ENCODE results near the gene TENT5C. TPM values are rescaled to one million over a fixed set of nuclear protein-coding genes. Genes with fewer than 3 reads are reported as not detected.

TENT5C gene
- total RNA-seq, 1 experiment from 2014 or later, result 1.4 TPM

DNA sequence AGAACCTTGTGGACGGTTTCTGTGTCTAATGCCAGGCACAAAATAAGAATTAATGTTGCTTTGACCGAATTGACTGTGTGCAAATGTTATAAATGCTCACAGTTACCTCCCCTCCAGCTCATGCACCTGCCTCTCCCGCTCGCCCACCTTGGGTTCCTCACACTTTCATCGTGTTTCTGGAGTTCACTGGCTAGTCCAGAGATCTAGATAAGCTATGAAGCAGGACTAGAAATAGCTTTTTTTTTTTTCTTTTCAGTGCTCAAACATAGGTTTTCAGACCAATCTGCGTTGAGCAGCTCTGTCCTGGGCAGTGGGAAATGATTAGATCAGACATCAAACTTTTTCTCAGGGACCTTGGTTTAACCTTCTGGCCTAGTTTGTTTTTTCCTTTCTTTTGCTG is 11.1 kb downstream of the TENT5C start (continued):
- no peak for TF ChIP-seq SP1 (IDR thresholded peaks at IDR 0.05; ENCODE audit: low read depth)

DNA sequence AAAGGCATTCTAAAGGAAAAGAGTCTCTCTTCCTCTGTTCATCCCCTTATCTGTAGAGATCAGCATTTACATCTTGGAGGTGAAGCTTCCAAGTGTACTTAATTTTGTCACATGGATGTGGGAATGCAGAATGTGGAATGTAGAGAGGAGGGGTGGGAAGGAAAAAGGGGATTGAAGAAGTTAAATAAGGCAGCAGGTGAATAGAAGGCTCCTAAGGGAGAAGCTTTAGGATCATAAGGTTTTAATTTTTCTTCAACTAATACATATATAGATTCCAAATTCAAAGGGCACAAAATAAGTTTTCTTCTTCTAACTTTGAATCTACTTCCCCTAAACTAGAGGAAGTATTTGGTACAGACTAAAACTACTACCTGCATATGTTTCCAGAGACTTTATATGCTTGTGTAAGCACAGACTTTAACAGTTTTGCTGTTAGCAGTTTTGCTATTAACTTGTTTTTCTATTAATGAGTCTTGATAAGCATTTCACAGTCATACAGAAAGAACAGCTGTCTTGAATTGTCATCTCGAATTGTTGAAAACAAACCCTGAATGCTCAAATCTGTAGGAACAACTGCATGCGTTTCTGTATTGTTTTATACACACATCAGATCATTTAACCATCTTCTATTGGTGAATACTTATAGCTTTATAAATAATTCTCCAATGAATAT is 12.7 kb downstream of the TENT5C start:
- Histone ChIP-seq H3K27me3 (ENCODE audit: insufficient read depth, low read length) (0 out of 2 replicates have a peak, but pooled peaks cover 3% of the 10 kb centered on the region), H3K4me1 (ENCODE audit: control insufficient read depth in 1 of 2, insufficient read depth in 2 of 2, low read length in 2 of 2) (peaks cover 0 to under 1% of the 10 kb centered on the region in 2 experiments; a peak in 1 of 4 replicates), H3K79me2 (ENCODE audit: insufficient read depth, low read length) (no peaks in the 10 kb centered on the region), H3K9me2 (ENCODE audit: insufficient read depth) (no peaks in the 10 kb centered on the region), H3K27ac (ENCODE audit: low read depth, low read length) (no peak overlapping the region), H3K9ac (ENCODE audit: low read length) (no peak overlapping the region), H3K4me2 (ENCODE audit: low read length) (no peak overlapping the region), H3K9me3 (ENCODE audit: control insufficient read depth in 1 of 2, insufficient read depth in 1 of 2, low read depth in 1 of 2, low read length in 2 of 2) (no peaks in the 10 kb centered on the region), H3K36me3 (ENCODE audit: control insufficient read depth in 1 of 2, insufficient read depth in 2 of 2, low read length in 2 of 2) (no peaks in the 10 kb centered on the region), H4K20me1 (ENCODE audit: insufficient read depth) (no peaks in the 10 kb centered on the region), H3K4me3 (replicated peaks in 1 of 2; ENCODE audit: low read depth in 1 of 2, low read length in 2 of 2) (no peak overlapping the region), H2AFZ (ENCODE audit: low read depth, low read length, poor library complexity, severe bottlenecking) (no peak overlapping the region)
- RAD21 ChIA-PET (ENCODE audit: low non-redundant PET in 1 of 2, low total read pairs in 2 of 2, uncharacterized antibody in 2 of 2, unreplicated experiment in 2 of 2), result no interaction called here
- TF ChIP-seq MAX (IDR thresholded peaks at IDR 0.05), result no peak
- no peak for TF ChIP-seq SIN3A (IDR thresholded peaks at IDR 0.05; ENCODE audit: low read depth)
- no peak for TF ChIP-seq CBX3 (IDR thresholded peaks at IDR 0.05; ENCODE audit: low read depth)
- TF ChIP-seq TCF7L2 (IDR thresholded peaks at IDR 0.05; ENCODE audit: borderline replicate concordance, extremely low read depth, insufficient read depth, insufficient read length), result no peak
- no peak for TF ChIP-seq POLR2AphosphoS5 (IDR thresholded peaks at IDR 0.05; ENCODE audit: low read depth, low read length)
- no peak for TF ChIP-seq EZH2phosphoT487 (IDR thresholded peaks at IDR 0.05; ENCODE audit: borderline replicate concordance)
- no peak for TF ChIP-seq ZBTB33 (IDR thresholded peaks at IDR 0.05; ENCODE audit: extremely low read depth, insufficient replicate concordance, low read length)
- TF ChIP-seq JUND (IDR thresholded peaks at IDR 0.05), result no peak
- TF ChIP-seq ELF1 (IDR thresholded peaks at IDR 0.05; ENCODE audit: borderline replicate concordance, low read depth), result no peak
- no peak for TF ChIP-seq ATF3 (IDR thresholded peaks at IDR 0.05)
- no peak for TF ChIP-seq ZFX (IDR thresholded peaks at IDR 0.05)
- TF ChIP-seq, protein P1, sequence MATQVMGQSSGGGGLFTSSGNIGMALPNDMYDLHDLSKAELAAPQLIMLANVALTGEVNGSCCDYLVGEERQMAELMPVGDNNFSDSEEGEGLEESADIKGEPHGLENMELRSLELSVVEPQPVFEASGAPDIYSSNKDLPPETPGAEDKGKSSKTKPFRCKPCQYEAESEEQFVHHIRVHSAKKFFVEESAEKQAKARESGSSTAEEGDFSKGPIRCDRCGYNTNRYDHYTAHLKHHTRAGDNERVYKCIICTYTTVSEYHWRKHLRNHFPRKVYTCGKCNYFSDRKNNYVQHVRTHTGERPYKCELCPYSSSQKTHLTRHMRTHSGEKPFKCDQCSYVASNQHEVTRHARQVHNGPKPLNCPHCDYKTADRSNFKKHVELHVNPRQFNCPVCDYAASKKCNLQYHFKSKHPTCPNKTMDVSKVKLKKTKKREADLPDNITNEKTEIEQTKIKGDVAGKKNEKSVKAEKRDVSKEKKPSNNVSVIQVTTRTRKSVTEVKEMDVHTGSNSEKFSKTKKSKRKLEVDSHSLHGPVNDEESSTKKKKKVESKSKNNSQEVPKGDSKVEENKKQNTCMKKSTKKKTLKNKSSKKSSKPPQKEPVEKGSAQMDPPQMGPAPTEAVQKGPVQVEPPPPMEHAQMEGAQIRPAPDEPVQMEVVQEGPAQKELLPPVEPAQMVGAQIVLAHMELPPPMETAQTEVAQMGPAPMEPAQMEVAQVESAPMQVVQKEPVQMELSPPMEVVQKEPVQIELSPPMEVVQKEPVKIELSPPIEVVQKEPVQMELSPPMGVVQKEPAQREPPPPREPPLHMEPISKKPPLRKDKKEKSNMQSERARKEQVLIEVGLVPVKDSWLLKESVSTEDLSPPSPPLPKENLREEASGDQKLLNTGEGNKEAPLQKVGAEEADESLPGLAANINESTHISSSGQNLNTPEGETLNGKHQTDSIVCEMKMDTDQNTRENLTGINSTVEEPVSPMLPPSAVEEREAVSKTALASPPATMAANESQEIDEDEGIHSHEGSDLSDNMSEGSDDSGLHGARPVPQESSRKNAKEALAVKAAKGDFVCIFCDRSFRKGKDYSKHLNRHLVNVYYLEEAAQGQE (IDR thresholded peaks at IDR 0.05; ENCODE audit: low read depth), result no peak
- no peak for TF ChIP-seq EGR1 (IDR thresholded peaks at IDR 0.05; ENCODE audit: low read depth)
- TF ChIP-seq EZH2 (IDR thresholded peaks at IDR 0.05), result no peak
- TF ChIP-seq CEBPB (IDR thresholded peaks at IDR 0.05; ENCODE audit: low read depth), result no peak
- BruUV-seq (replicated peaks), result no TSS peak
- intact Hi-C loops (cut with micrococcal nuclease), result no loop called here
- ATAC-seq, result no peak
- CTCF ChIA-PET, result no interaction called here
- no peak for DNase-seq (ENCODE audit: low read depth, low spot score)
- POLR2A ChIA-PET, result interaction anchor here (1.0 kb wide), 1 partner anchor 12 kb away, joined by 3 read pairs; no protein-coding TSS in a partner anchor
